K562 (cell line): ENCODE measurements around the gene EVI2B. TPM values are rescaled to one million over a fixed set of nuclear protein-coding genes. Genes with fewer than 3 reads are reported as not detected.

Source experiments
- HDAC6 ChIP-seq: IDR thresholded peaks from 2 replicates; pipeline ENCODE4 v1.6.1; 2012; ENCODE audit warnings: low read depth, mild to moderate bottlenecking, control low read depth, inconsistent platforms, low read length, moderate library complexity
- RREB1 ChIP-seq: fragments of 250-450 bp; sonication (Bioruptor Pico); IDR thresholded peaks from 2 replicates; pipeline ENCODE4 v1.4.0; 2020
- SIX5 ChIP-seq, 2 experiments: IDR thresholded peaks; 2 replicates each; pipeline ENCODE4 v1.6.1; 2011; ENCODE audit warnings: low read length in 2 of 2, borderline replicate concordance in 1 of 2, low read depth in 1 of 2, mild to moderate bottlenecking in 1 of 2, moderate library complexity in 1 of 2; ENCODE audit not compliant: insufficient read depth in 1 of 2
- TAF9B ChIP-seq: fragments of 450-650 bp; IDR thresholded peaks from 2 replicates; pipeline ENCODE4 v1.6.1; 2018; ENCODE audit warnings: mild to moderate bottlenecking; ENCODE audit not compliant: partially characterized antibody
- TEAD4 ChIP-seq, 2 experiments: sonication (generic) in 1 of 2; formaldehyde crosslinking in 1 of 2; IDR thresholded peaks; 2 replicates each; pipeline versions ENCODE4 v1.6.1 to v1.8.0; 2012 to 2022; ENCODE audit warnings: borderline replicate concordance in 1 of 2, inconsistent platforms in 1 of 2, low read length in 1 of 2, mild to moderate bottlenecking in 1 of 2, missing genetic modification reagents in 1 of 2
- ZNF12 ChIP-seq: sonication (generic); formaldehyde crosslinking; IDR thresholded peaks from 2 replicates; pipeline ENCODE4 v1.4.0; 2020; ENCODE audit warnings: mild to moderate bottlenecking, missing genetic modification reagents
- polyA plus RNA-seq, 8 experiments: library from polyadenylated mRNA; depleted of rRNA in 4 of 8; stranded (reverse) in 5 of 8; unstranded in 3 of 8; fragments of >200 nt; fragmentation: Nextera tagmentation in 2 of 8; fragmentation: Illumina TruSeq in 1 of 8; extraction: Ambion mirVana in 2 of 8; extraction: Trizol in 1 of 8; gene quantifications; 2 replicates each; pipeline versions ENCODE4 v1.2.1 to v1.2.3, GENCODE V29; 2011 to 2014; ENCODE audit warnings: inconsistent platforms in 1 of 8, missing spikeins in 1 of 8
- total RNA-seq, 7 experiments: library from RNA; depleted of rRNA in 6 of 7; stranded (reverse); fragments of >200 nt in 6 of 7; fragmentation: Illumina TruSeq in 2 of 7; extraction: Trizol in 2 of 7; gene quantifications; 2 replicates each; pipeline versions ENCODE4 v1.2.1 to v1.2.3, GENCODE V29; 2011 to 2021; ENCODE audit warnings: low replicate concordance in 1 of 7

Gene EVI2B
- total and polyA plus RNA-seq, 9 of the 15 experiments (the other 6 are each of a cell fraction or from before 2014, with no cell fraction given): 0.54 to 8.0 (median 2.5) TPM

DNA sequence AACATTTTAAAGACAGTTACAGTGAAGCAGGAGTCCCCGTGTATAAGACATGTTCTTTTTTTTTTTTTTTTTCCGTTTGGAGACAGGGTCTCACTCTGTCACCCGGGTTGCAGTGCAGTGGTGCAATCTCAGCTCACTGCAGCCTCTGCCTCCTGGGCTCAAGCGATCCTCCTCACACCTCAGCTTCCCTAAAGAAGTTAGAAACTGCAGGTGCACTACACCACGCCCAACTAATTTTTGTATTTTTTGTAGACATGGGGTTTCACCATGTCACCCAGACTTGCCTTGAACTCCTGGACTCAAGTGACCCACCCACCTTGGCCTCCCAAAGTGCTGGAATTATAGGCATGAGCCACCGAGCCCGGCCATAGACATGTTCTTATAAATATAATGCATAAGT is 3.0 kb downstream of the EVI2B start (continued):
- no peak for TF ChIP-seq RREB1 (CRISPR knock-in tag)
- no peak for TF ChIP-seq HDAC6
- TF ChIP-seq TAF9B: no peak
- no peak for TF ChIP-seq SIX5 (IDR thresholded peaks at IDR 0.05; ENCODE audit: borderline replicate concordance in 1 of 2, insufficient read depth in 1 of 2, low read depth in 1 of 2, low read length in 2 of 2)
- no peak for TF ChIP-seq TEAD4 (IDR thresholded peaks at IDR 0.05; ENCODE audit: low read length)
- no peak for TF ChIP-seq TEAD4 (CRISPR knock-in tag; IDR thresholded peaks at IDR 0.05; ENCODE audit: borderline replicate concordance)
- no peak for TF ChIP-seq ZNF12 (CRISPR knock-in tag)
